ENCODE data around the gene MPP4.

GRCh38 chr2:201656102-201656501, 42.3 kb downstream of the MPP4 start:
- TF ChIP-seq POLR2AphosphoS5 (IDR thresholded peaks at IDR 0.05; ENCODE audit: low read depth, low read length) (no peak), CTCF (IDR thresholded peaks at IDR 0.05) (no peak), TCF7L2 (IDR thresholded peaks at IDR 0.05; ENCODE audit: low read depth, low read length) (no peak)
- TF ChIP-seq, protein P1, sequence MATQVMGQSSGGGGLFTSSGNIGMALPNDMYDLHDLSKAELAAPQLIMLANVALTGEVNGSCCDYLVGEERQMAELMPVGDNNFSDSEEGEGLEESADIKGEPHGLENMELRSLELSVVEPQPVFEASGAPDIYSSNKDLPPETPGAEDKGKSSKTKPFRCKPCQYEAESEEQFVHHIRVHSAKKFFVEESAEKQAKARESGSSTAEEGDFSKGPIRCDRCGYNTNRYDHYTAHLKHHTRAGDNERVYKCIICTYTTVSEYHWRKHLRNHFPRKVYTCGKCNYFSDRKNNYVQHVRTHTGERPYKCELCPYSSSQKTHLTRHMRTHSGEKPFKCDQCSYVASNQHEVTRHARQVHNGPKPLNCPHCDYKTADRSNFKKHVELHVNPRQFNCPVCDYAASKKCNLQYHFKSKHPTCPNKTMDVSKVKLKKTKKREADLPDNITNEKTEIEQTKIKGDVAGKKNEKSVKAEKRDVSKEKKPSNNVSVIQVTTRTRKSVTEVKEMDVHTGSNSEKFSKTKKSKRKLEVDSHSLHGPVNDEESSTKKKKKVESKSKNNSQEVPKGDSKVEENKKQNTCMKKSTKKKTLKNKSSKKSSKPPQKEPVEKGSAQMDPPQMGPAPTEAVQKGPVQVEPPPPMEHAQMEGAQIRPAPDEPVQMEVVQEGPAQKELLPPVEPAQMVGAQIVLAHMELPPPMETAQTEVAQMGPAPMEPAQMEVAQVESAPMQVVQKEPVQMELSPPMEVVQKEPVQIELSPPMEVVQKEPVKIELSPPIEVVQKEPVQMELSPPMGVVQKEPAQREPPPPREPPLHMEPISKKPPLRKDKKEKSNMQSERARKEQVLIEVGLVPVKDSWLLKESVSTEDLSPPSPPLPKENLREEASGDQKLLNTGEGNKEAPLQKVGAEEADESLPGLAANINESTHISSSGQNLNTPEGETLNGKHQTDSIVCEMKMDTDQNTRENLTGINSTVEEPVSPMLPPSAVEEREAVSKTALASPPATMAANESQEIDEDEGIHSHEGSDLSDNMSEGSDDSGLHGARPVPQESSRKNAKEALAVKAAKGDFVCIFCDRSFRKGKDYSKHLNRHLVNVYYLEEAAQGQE (IDR thresholded peaks at IDR 0.05; ENCODE audit: insufficient read depth in 1 of 2, low read depth in 2 of 2, low read length in 1 of 2) = no peak
